PC-9 (cell line): ENCODE measurements around the gene LRRC61. TPM values are rescaled to one million over a fixed set of nuclear protein-coding genes. Genes with fewer than 3 reads are reported as not detected.

Experiments used
- BruUV-seq: library from RNA; stranded (reverse); fragments of 400-500 nt; replicated peaks from 2 replicates; lab custom pipeline; 2021; lab: Mats Ljungman, UMichigan
- CTCF ChIA-PET: fragments of 300-600 bp; sonication (Branson Sonifier 250); formaldehyde crosslinking; loops from one replicate; lab custom pipeline; 2022; ENCODE audit warnings: antibody characterized with exemption; lab: Charles Lee
- POLR2A ChIA-PET: fragments of 300-600 bp; sonication (Branson Sonifier 250); formaldehyde crosslinking; loops from one replicate; lab custom pipeline; 2022; ENCODE audit warnings: antibody characterized with exemption; ENCODE audit not compliant: unreplicated experiment; lab: Charles Lee
- DNase-seq, 2 experiments: peaks; one replicate each; pipeline versions ENCODE4 v3.0.0 to v3.0.0-alpha.2; 2015 to 2022; ENCODE audit warnings: mixed read lengths in 1 of 2
- H2AFZ ChIP-seq: fragments of 200-600 bp; sonication (generic); 2 replicates; pipeline ENCODE4 v1.8.1; 2017; ENCODE audit warnings: antibody characterized with exemption
- H3F3A ChIP-seq: fragments of 200-600 bp; sonication (generic); 2 replicates; pipeline ENCODE4 v1.8.1; 2017; ENCODE audit warnings: antibody characterized with exemption, mild to moderate bottlenecking, low read depth; ENCODE audit not compliant: insufficient read depth
- H3K27ac ChIP-seq: fragments of 200-600 bp; sonication (generic); 2 replicates; pipeline ENCODE4 v1.6.1; 2016; ENCODE audit warnings: mixed run types
- H3K27me3 ChIP-seq: fragments of 200-600 bp; sonication (generic); 2 replicates; pipeline ENCODE4 v1.6.1; 2016; ENCODE audit warnings: low read depth, mixed run types; ENCODE audit not compliant: insufficient read depth
- H3K36me3 ChIP-seq: fragments of 200-600 bp; sonication (generic); 2 replicates; pipeline ENCODE4 v1.6.1; 2016; ENCODE audit warnings: low read depth, mixed run types
- H3K4me1 ChIP-seq: fragments of 200-600 bp; sonication (generic); replicated peaks from 2 replicates; pipeline ENCODE4 v1.6.1; 2016; ENCODE audit warnings: mixed run types; ENCODE audit not compliant: insufficient read depth
- H3K4me2 ChIP-seq: fragments of 200-600 bp; sonication (generic); 2 replicates; pipeline ENCODE4 v1.6.1; 2017; ENCODE audit warnings: mixed run types
- H3K4me3 ChIP-seq: fragments of 200-600 bp; sonication (generic); 2 replicates; pipeline ENCODE4 v1.6.1; 2016; ENCODE audit warnings: mixed run types
- H3K79me2 ChIP-seq: fragments of 200-600 bp; sonication (generic); 2 replicates; pipeline ENCODE4 v1.6.1; 2017; ENCODE audit warnings: low read depth, mixed run types
- H3K9me2 ChIP-seq: fragments of 200-600 bp; sonication (generic); 2 replicates; pipeline ENCODE4 v1.8.1; 2017; ENCODE audit warnings: mild to moderate bottlenecking; ENCODE audit not compliant: insufficient read depth
- H3K9me3 ChIP-seq: fragments of 200-600 bp; sonication (generic); 2 replicates; pipeline ENCODE4 v1.8.1; 2016; ENCODE audit warnings: low read depth; ENCODE audit not compliant: insufficient read depth
- H4K20me1 ChIP-seq: fragments of 200-600 bp; sonication (generic); 2 replicates; pipeline ENCODE4 v1.8.1; 2017; ENCODE audit not compliant: insufficient read depth
- EZH2 ChIP-seq: fragments of 200-600 bp; sonication (generic); IDR thresholded peaks from 2 replicates; pipeline ENCODE4 v1.8.0; 2017; ENCODE audit warnings: antibody characterized with exemption, low read depth
- intact Hi-C: fragments of 100-400 bp; cut with micrococcal nuclease; formaldehyde crosslinking; loops from one replicate; pipeline ENCODE4 v1.10.0; 2022; ENCODE audit not compliant: unreplicated experiment
- total RNA-seq: library from RNA; stranded (reverse); gene quantifications from 2 replicates; pipeline ENCODE4 v1.2.3, GENCODE V29; 2021
- TF ChIP-seq, protein P1 (sequence below): fragments of 200-600 bp; sonication (generic); conservative IDR thresholded peaks from 2 replicates; pipeline ENCODE4 v1.6.1; 2017; ENCODE audit warnings: mixed run types, antibody characterized with exemption, mild to moderate bottlenecking, moderate library complexity

LRRC61 gene
- total RNA-seq, 1 experiment from 2014 or later = 34.8 TPM

DNA sequence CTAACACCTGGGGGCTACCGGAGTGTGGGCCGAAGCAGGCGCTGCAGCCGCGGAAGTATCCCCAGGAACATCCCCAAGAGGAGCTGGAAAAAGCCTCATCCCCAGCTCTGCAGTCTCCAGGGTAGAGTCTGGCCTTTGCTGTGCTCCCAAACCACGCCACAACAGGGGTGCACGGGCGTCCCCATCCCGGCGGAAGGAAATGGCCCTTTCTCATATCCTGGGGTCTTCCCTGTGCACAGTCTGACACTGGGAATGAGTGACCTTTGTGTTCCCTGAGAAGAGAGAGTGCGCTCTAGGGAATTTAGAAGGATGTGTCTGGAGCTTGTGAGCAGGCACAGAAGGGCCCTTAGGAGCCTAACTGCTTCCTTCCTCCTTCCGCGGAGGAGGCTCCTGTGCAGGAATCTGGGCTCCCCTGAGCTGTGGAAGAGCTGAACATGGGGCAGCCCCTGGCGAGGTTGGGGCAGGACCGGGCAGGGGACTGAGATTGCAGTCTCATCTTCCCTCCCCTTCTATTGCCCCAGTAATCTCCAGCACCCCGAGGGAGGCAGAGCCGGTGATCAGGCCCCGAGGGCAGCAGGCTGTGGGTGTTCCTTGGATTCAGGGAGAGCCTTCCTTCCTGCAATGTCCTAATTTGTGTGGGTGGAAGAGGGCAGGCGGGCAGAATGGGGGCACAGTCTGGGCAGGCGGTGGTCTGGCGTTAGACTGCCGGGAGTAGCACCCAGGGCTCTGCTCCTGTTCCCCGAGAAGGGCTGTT, 46.8 kb downstream of the LRRC61 start:
- no peaks in the 10 kb centered on the region for H3K9me3 ChIP-seq
- peaks cover 55% of the 10 kb centered on the region for H3K79me2 ChIP-seq
- H3F3A ChIP-seq = peaks cover 40% of the 10 kb centered on the region
- TF ChIP-seq, protein P1, sequence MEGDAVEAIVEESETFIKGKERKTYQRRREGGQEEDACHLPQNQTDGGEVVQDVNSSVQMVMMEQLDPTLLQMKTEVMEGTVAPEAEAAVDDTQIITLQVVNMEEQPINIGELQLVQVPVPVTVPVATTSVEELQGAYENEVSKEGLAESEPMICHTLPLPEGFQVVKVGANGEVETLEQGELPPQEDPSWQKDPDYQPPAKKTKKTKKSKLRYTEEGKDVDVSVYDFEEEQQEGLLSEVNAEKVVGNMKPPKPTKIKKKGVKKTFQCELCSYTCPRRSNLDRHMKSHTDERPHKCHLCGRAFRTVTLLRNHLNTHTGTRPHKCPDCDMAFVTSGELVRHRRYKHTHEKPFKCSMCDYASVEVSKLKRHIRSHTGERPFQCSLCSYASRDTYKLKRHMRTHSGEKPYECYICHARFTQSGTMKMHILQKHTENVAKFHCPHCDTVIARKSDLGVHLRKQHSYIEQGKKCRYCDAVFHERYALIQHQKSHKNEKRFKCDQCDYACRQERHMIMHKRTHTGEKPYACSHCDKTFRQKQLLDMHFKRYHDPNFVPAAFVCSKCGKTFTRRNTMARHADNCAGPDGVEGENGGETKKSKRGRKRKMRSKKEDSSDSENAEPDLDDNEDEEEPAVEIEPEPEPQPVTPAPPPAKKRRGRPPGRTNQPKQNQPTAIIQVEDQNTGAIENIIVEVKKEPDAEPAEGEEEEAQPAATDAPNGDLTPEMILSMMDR = no peak
- TF ChIP-seq EZH2 = no peak
- H3K4me2 ChIP-seq = peak overlapping the region; percentile 100
- peak overlapping the region; percentile 97 for H3K27ac ChIP-seq
- peaks cover 34% of the 10 kb centered on the region for H4K20me1 ChIP-seq
- no peak for DNase-seq
- H3K4me3 ChIP-seq = peak overlapping the region; percentile 94
- CTCF ChIA-PET = interaction anchor here (0.6 to 1.1 kb wide), 2 partner anchors 14 to 17 kb away, joined by 5 read pairs; no protein-coding TSS in a partner anchor
- BruUV-seq = TSS peak; percentile 18
- peaks cover 37% of the 10 kb centered on the region for H3K4me1 ChIP-seq
- H3K36me3 ChIP-seq = peaks cover 23% of the 10 kb centered on the region
- no peak overlapping the region for H2AFZ ChIP-seq
- intact Hi-C loops = loop anchor here (2.0 kb wide), 1 partner anchor 47 kb away; the partner anchor contains the start of genes ACTR3C and LRRC61
- H3K9me2 ChIP-seq = no peaks in the 10 kb centered on the region
- no peaks in the 10 kb centered on the region for H3K27me3 ChIP-seq
- POLR2A ChIA-PET = no interaction called here

DNA sequence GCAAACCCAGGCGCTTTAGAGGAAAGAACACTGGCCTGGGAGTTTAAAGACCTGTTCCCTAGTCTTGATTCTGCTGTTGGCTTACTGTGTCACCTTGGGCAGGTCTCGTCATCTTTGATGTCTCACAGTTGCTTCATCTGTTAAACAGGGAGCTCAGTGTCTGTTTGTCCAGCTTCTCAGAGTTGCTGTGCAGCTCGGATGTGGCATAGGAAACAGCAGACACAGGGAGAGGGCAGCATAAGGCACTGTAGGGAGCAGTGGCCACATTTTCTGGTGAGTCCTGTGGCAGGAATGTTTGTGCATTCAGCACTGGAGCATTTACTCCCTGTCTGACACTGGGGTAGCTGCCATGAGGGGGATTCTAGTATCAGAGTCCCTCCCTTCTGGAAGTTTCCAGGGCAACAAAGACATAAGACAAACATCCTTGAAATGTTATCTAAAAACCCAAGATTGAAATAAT, 47.5 kb downstream of the LRRC61 start:
- CTCF ChIA-PET = no interaction called here
- Histone ChIP-seq H3K4me2 (peak overlapping the region; percentile 100), H3F3A (peaks cover 45% of the 10 kb centered on the region), H3K4me1 (peaks cover 37% of the 10 kb centered on the region), H3K79me2 (peaks cover 55% of the 10 kb centered on the region), H3K9me3 (no peaks in the 10 kb centered on the region), H2AFZ (no peak overlapping the region), H3K36me3 (peaks cover 23% of the 10 kb centered on the region), H3K4me3 (peak overlapping the region; percentile 94), H3K27ac (no peak overlapping the region), H3K9me2 (no peaks in the 10 kb centered on the region), H3K27me3 (no peaks in the 10 kb centered on the region), H4K20me1 (peaks cover 34% of the 10 kb centered on the region)
- BruUV-seq = no TSS peak
- POLR2A ChIA-PET = no interaction called here
- no peak for DNase-seq
- intact Hi-C loops = no loop called here
- TF ChIP-seq EZH2 = no peak
- TF ChIP-seq, protein P1 = no peak

DNA sequence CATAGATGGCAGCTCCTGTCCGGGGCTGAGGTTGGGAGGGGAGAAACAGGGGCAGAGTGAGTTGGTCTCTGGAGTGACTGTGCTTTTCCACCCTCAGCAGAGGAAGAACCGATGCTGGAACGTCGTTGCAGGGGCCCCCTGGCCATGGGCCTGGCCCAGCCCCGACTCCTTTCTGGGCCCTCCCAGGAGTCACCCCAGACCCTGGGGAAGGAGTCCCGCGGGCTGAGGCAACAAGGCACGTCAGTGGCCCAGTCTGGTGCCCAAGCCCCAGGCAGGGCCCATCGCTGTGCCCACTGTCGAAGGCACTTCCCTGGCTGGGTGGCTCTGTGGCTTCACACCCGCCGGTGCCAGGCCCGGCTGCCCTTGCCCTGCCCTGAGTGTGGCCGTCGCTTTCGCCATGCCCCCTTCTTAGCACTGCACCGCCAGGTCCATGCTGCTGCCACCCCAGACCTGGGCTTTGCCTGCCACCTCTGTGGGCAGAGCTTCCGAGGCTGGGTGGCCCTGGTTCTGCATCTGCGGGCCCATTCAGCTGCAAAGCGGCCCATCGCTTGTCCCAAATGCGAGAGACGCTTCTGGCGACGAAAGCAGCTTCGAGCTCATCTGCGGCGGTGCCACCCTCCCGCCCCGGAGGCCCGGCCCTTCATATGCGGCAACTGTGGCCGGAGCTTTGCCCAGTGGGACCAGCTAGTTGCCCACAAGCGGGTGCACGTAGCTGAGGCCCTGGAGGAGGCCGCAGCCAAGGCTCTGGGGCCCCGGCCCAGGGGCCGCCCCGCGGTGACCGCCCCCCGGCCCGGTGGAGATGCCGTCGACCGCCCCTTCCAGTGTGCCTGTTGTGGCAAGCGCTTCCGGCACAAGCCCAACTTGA, 48.2 kb downstream of the LRRC61 start:
- Histone ChIP-seq H3K4me1 (peaks cover 31% of the 10 kb centered on the region), H4K20me1 (peaks cover 34% of the 10 kb centered on the region), H3K27ac (no peak overlapping the region), H3K79me2 (peaks cover 55% of the 10 kb centered on the region), H3K4me2 (peak overlapping the region; percentile 100; the same call in 1 of the 2 replicates), H3K27me3 (no peaks in the 10 kb centered on the region), H3K9me2 (no peaks in the 10 kb centered on the region), H3F3A (peaks cover 51% of the 10 kb centered on the region), H3K36me3 (peaks cover 23% of the 10 kb centered on the region), H2AFZ (no peak overlapping the region), H3K4me3 (no peak overlapping the region), H3K9me3 (no peaks in the 10 kb centered on the region)
- no peak for DNase-seq
- no TSS peak for BruUV-seq
- POLR2A ChIA-PET = no interaction called here
- intact Hi-C loops = no loop called here
- TF ChIP-seq EZH2 = no peak
- TF ChIP-seq, protein P1 = no peak
- CTCF ChIA-PET = interaction anchor here (0.6 kb wide), 1 partner anchor 29 kb away, joined by 6 read pairs; no protein-coding TSS in a partner anchor
